ENCODE data around the gene UBE2J2. TPM values are rescaled to one million over a fixed set of nuclear protein-coding genes. Genes with fewer than 3 reads are reported as not detected.
"Not testable (repeated sequence)": the region's sequence is repeated elsewhere in the genome, so short reads cannot be mapped to it uniquely, and the experiment has no call there.

UBE2J2 gene
- total RNA-seq, 2 experiments from 2014 or later = 48.5 to 49.7 TPM

GRCh38 chr1:1253972-1254666 lies 19.5 kb downstream of the UBE2J2 start:
- Mint-ChIP-seq H3K9me3 (no peaks in the 10 kb centered on the region), H3K36me3 (ENCODE audit: low read depth) (peaks cover 15% of the 10 kb centered on the region), H3K27me3 (ENCODE audit: low read depth) (no peaks in the 10 kb centered on the region), H3K4me3 (no peak overlapping the region), H3K4me1 (ENCODE audit: low read depth) (peaks cover 22% of the 10 kb centered on the region), H3K27ac (no peak overlapping the region)
- no peak for DNase-seq
- intact Hi-C loops (cut with micrococcal nuclease) = no loop called here
- CTCF ChIA-PET = no interaction called here

DNA sequence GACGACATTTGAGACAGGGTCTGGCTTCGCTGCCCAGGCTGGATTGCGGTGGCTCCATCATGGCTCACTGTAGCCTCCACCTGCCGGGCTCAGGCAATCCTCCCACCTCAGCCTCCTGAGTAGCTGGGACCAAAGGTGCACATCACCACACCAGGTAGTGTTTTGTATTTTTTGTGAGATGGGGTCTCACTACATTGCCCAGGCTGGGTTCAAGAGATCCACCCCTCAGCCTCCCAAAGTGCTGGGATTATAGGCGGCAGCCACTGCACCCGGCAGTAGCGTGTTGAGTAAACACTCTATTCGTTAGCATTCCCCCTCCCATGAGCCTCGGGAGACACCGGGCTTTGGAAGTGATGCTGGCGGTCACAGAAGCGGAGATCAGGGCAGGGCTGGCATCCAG lies 20.3 kb downstream of the UBE2J2 start:
- Mint-ChIP-seq H3K4me1 (ENCODE audit: low read depth) (peaks cover 22% of the 10 kb centered on the region), H3K27ac (peak overlapping the region; percentile 32), H3K9me3 (no peaks in the 10 kb centered on the region), H3K4me3 (no peak overlapping the region), H3K36me3 (ENCODE audit: low read depth) (peaks cover 15% of the 10 kb centered on the region), H3K27me3 (ENCODE audit: low read depth) (no peaks in the 10 kb centered on the region)
- intact Hi-C loops (cut with micrococcal nuclease) = no loop called here
- CTCF ChIA-PET = no interaction called here
- DNase-seq = no peak

DNA sequence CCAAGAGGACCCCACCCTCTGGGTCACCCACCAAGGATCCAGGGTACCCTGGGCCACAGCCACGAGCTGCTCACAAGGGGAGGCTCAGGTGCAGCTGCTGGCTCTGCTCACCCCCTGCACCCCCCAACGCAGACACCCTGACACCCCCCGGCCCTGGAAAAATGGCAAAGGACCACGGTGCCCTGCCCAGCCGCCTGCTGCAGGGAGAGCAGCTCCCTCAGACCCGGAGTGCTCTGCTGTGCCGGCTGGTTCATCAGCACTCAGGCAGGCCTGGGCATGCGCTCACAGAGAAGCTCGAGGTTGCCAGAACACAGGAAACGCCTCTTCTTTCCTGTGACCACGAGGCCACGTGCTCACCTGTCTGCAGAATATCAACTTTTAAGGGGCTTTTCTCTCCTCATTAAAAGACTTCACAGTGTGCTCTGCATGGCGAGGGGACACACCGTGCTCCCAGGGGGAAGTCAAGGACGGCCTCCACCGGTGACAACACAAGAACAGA lies 22.8 kb downstream of the UBE2J2 start:
- peaks cover 22% of the 10 kb centered on the region for H3K4me1 Mint-ChIP-seq (ENCODE audit: low read depth)
- H3K27ac Mint-ChIP-seq = peak overlapping the region; percentile 85
- peak; percentile 91 for DNase-seq
- H3K9me3 Mint-ChIP-seq = no peaks in the 10 kb centered on the region
- CTCF ChIA-PET = interaction anchor here (0.7 to 2.5 kb wide), 8 partner anchors 9 to 267 kb away, joined by 3 to 43 read pairs (median 4); no protein-coding TSS in a partner anchor
- peaks cover 2% of the 10 kb centered on the region for H3K27me3 Mint-ChIP-seq (ENCODE audit: low read depth)
- H3K36me3 Mint-ChIP-seq (ENCODE audit: low read depth) = peaks cover 6% of the 10 kb centered on the region
- intact Hi-C loops (cut with micrococcal nuclease) = loop anchor here (1.0 to 2.0 kb wide), 4 partner anchors 20 to 218 kb away; partner anchors contain the start of gene C1orf159
- H3K4me3 Mint-ChIP-seq = peak overlapping the region; percentile 10

- not testable (repeated sequence) for H3K27ac Mint-ChIP-seq
Observed at GRCh38 chr1:1248009-1248913, 25.4 kb downstream of the UBE2J2 start.

GRCh38 chr1:1247341-1247913 lies 26.2 kb downstream of the UBE2J2 start:
- Mint-ChIP-seq H3K4me3 (no peak overlapping the region), H3K36me3 (ENCODE audit: low read depth) (peaks cover 2% of the 10 kb centered on the region), H3K27ac (no peak overlapping the region), H3K9me3 (no peaks in the 10 kb centered on the region), H3K4me1 (ENCODE audit: low read depth) (peaks cover 20% of the 10 kb centered on the region), H3K27me3 (ENCODE audit: low read depth) (peaks cover 2% of the 10 kb centered on the region)
- DNase-seq = no peak
- intact Hi-C loops (cut with micrococcal nuclease) = no loop called here
- CTCF ChIA-PET = no interaction called here

More at GRCh38 chr1:1248009-1248913, 25.4 kb downstream of the UBE2J2 start:
- CTCF ChIA-PET; H3K27me3 Mint-ChIP-seq (ENCODE audit: low read depth); intact Hi-C loops (cut with micrococcal nuclease); DNase-seq; H3K4me3 Mint-ChIP-seq; H3K9me3 Mint-ChIP-seq; H3K36me3 Mint-ChIP-seq (ENCODE audit: low read depth): not testable (repeated sequence)
- peaks cover 22% of the 10 kb centered on the region for H3K4me1 Mint-ChIP-seq (ENCODE audit: low read depth)

DNA sequence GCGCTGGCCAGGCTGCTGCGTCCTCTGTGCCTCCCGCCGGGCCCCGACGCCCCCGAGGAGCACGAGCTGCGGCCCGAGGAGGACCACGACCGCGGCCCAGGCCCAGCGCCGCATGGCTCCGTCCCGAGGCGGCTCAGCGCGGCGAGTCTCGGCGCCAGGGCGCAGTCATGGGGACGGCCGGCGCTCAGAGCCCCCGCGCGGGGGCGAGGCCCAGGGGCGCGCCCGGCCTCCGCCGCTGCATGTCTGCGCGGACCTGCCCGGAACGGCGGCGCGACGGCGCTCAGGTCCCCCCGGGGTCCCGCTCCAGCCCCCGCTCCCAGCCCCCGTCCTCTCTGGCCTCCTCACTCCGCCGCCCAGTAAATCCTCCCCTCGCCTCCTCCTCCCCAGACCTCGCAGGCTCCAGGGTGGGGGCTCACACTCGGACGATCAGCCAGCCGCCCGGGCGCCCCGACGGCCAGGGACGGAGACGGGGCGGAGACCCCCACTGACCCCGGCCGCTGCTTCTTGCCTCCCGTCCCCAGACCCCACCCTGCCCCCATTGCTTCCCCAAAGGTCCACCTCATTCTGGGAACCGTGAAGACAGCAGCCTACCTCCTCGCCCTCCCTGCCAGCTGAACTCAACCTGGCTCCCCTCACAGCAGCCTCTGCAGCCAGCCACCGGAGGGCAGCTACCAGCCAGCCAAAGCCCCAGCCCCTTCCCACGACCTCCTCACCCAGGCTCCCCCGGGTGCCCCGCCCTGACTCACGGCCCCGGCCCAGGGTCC lies 26.9 kb downstream of the UBE2J2 start, which contains the start of gene C1QTNF12:
Gene C1QTNF12 (minus strand): TSS at position 146 of the 764 bp plus-strand sequence. CDS start 32 bp downstream, at position 114.
- H3K36me3 Mint-ChIP-seq (ENCODE audit: low read depth) = peaks cover 2% of the 10 kb centered on the region
- CTCF ChIA-PET = no interaction called here
- no peak within 1 kb of the TSS for H3K4me3 Mint-ChIP-seq
- no peaks in the 10 kb centered on the region for H3K9me3 Mint-ChIP-seq
- H3K27ac Mint-ChIP-seq = no peak within 1 kb of the TSS
- peaks cover 2% of the 10 kb centered on the region for H3K27me3 Mint-ChIP-seq (ENCODE audit: low read depth)
- peaks cover 17% of the 10 kb centered on the region for H3K4me1 Mint-ChIP-seq (ENCODE audit: low read depth)
- intact Hi-C loops (cut with micrococcal nuclease) = no loop called here
- DNase-seq = no peak

- H3K4me3 Mint-ChIP-seq = no peak overlapping the region
- CTCF ChIA-PET = no interaction called here
- no peaks in the 10 kb centered on the region for H3K9me3 Mint-ChIP-seq
- H3K36me3 Mint-ChIP-seq (ENCODE audit: low read depth) = peaks cover under 1% of the 10 kb centered on the region
- H3K27me3 Mint-ChIP-seq (ENCODE audit: low read depth) = peaks cover 2% of the 10 kb centered on the region
- intact Hi-C loops (cut with micrococcal nuclease) = no loop called here
- peaks cover 15% of the 10 kb centered on the region for H3K4me1 Mint-ChIP-seq (ENCODE audit: low read depth)
- no peak for DNase-seq
- no peak overlapping the region for H3K27ac Mint-ChIP-seq
Observed at GRCh38 chr1:1245817-1246576, 27.7 kb downstream of the UBE2J2 start.

DNA sequence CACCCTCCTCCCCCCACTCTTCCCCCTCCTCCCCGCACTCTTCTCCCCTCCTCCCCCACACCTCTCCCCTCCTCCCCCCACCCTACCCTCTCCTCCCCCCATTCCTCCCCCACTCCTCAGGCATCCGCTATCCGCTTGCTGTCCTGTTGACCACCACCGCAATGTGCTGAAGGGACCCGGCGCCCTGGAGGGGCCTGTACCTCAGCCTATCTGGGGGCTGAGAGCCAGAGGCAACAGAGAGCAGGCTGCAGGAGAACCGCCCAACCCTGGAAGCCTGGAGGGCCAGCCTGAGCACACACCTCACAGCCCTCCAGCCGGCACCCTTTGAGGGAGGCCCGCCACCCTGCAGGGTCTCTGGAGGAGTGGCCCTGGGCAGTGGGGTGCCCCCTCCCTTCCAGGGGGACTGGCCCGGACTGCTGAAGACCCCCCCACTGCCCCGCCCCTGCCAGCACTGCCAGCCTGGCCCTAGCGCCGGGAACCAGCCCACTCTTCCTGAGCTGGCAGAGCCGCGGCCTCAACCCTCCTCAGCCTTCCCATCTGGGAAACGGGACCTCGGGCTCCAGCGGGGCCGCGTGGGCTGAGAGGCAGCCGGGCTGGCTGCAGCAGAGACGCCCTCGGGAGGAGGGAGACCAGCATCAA lies 28.4 kb downstream of the UBE2J2 start:
- no peaks in the 10 kb centered on the region for H3K36me3 Mint-ChIP-seq (ENCODE audit: low read depth)
- H3K4me1 Mint-ChIP-seq (ENCODE audit: low read depth) = peaks cover 8% of the 10 kb centered on the region
- DNase-seq = no peak
- H3K27me3 Mint-ChIP-seq (ENCODE audit: low read depth) = peaks cover 5% of the 10 kb centered on the region
- intact Hi-C loops (cut with micrococcal nuclease) = no loop called here
- no peak overlapping the region for H3K4me3 Mint-ChIP-seq
- H3K9me3 Mint-ChIP-seq = no peaks in the 10 kb centered on the region
- no peak overlapping the region for H3K27ac Mint-ChIP-seq
- CTCF ChIA-PET = no interaction called here

DNA sequence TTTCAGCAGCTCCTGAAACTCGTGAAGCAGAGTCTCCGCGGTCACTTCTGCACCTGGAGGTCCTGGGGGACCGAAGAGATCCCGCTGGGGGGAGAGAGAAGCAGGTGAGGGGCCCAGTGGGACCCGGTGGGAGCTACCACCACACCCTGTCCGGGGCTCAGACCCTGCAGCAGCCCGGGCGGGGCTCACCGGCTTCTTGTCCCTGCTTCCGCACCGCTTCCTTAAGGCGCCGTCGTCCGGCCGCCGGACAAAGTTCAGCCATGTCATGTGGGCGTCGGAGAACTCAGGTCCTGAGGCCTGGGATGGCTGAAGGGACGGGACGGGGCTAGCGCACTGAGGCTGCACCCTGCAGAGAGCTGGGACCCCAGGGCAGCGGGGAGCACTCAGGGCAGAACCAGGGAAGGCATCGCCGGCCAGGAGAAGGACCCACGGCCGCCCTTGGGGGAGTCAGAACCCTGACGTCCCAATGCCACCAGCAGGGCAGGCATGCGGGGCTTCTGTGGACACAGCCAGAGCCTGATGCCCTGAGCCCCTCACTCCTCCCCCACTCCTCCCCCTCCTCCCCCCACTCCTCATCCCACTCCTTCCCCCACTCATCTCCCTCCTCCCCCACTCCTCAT lies 29.4 kb downstream of the UBE2J2 start:
- H3K9me3 Mint-ChIP-seq = no peaks in the 10 kb centered on the region
- CTCF ChIA-PET = no interaction called here
- no peak overlapping the region for H3K4me3 Mint-ChIP-seq

GRCh38 chr1:1243807-1244191 lies 29.9 kb downstream of the UBE2J2 start:
- CTCF ChIA-PET = no interaction called here
- Mint-ChIP-seq H3K9me3 (no peaks in the 10 kb centered on the region), H3K4me1 (ENCODE audit: low read depth) (no peaks in the 10 kb centered on the region), H3K27me3 (ENCODE audit: low read depth) (peaks cover 5% of the 10 kb centered on the region), H3K4me3 (no peak overlapping the region), H3K36me3 (ENCODE audit: low read depth) (no peaks in the 10 kb centered on the region), H3K27ac (no peak overlapping the region)
- intact Hi-C loops (cut with micrococcal nuclease) = no loop called here
- no peak for DNase-seq

More for the DNA sequence above, 29.4 kb downstream of the UBE2J2 start:
- no peak overlapping the region for H3K27ac Mint-ChIP-seq
- H3K27me3 Mint-ChIP-seq (ENCODE audit: low read depth) = peaks cover 5% of the 10 kb centered on the region
- no peaks in the 10 kb centered on the region for H3K36me3 Mint-ChIP-seq (ENCODE audit: low read depth)
- intact Hi-C loops (cut with micrococcal nuclease) = no loop called here
- no peaks in the 10 kb centered on the region for H3K4me1 Mint-ChIP-seq (ENCODE audit: low read depth)
- no peak for DNase-seq

- intact Hi-C loops (cut with micrococcal nuclease) = no loop called here
- CTCF ChIA-PET = no interaction called here
- no peak overlapping the region for H3K4me3 Mint-ChIP-seq
Observed at GRCh38 chr1:1243266-1243660, 30.4 kb downstream of the UBE2J2 start.

More at GRCh38 chr1:1243266-1243660, 30.4 kb downstream of the UBE2J2 start:
- H3K9me3 Mint-ChIP-seq = no peaks in the 10 kb centered on the region
- H3K4me1 Mint-ChIP-seq (ENCODE audit: low read depth) = no peaks in the 10 kb centered on the region
- no peak overlapping the region for H3K27ac Mint-ChIP-seq
- DNase-seq = no peak
- H3K36me3 Mint-ChIP-seq (ENCODE audit: low read depth) = no peaks in the 10 kb centered on the region
- H3K27me3 Mint-ChIP-seq (ENCODE audit: low read depth) = peaks cover 5% of the 10 kb centered on the region
